Tibial artery (tissue), 4 donors: ENCODE results near the gene NEB.
A peak's percentile ranks its signal among the peaks of the same experiment; 100 is the strongest.

Experiments used
- DNase-seq, 2 donors: peaks; one replicate each; pipeline ENCODE4 v3.0.0-alpha.2; 2019
- H3K27ac ChIP-seq, 2 donors: fragments of 200-600 bp; sonication (generic) in 1 of 2; 1 replicate in 1 of 2; 2 replicates in 1 of 2; pipeline ENCODE4 v1.5.1; 2018 to 2019; ENCODE audit warnings: mild to moderate bottlenecking in 1 of 2
- H3K27me3 ChIP-seq, 2 donors: fragments of 200-600 bp; sonication (generic) in 1 of 2; one replicate each; pipeline versions ENCODE4 v1.5.1 to v1.6.0; 2016 to 2019
- H3K36me3 ChIP-seq, 3 donors: fragments of 200-600 bp; sonication (generic) in 2 of 3; one replicate each; pipeline ENCODE4 v1.5.1; 2016 to 2019; ENCODE audit warnings: mild to moderate bottlenecking in 2 of 3
- H3K4me1 ChIP-seq, 4 donors: fragments of 200-600 bp; sonication (generic) in 2 of 4; 1 replicate in 3 of 4; 2 replicates in 1 of 4; pipeline ENCODE4 v1.5.1; 2016 to 2019
- H3K4me3 ChIP-seq, 2 donors: fragments of 200-600 bp; sonication (generic) in 1 of 2; 1 replicate in 1 of 2; 2 replicates in 1 of 2; pipeline ENCODE4 v1.5.1; 2018 to 2019; ENCODE audit warnings: mild to moderate bottlenecking in 2 of 2
- H3K9me3 ChIP-seq, 3 donors: fragments of 200-600 bp; sonication (generic) in 1 of 3; one replicate each; pipeline ENCODE4 v1.5.1; 2016 to 2019
- CTCF ChIP-seq, 2 experiments: fragments of 200-600 bp in 1 of 2; fragments of 450-650 bp in 1 of 2; IDR thresholded peaks; one replicate each; pipeline ENCODE4 v1.5.1; 2017 to 2019; ENCODE audit warnings: antibody characterized with exemption in 2 of 2, mild to moderate bottlenecking in 1 of 2, moderate library complexity in 1 of 2
- intact Hi-C: fragments of 100-400 bp; cut with DNase I; formaldehyde crosslinking; loops from one replicate; pipeline ENCODE4 v1.15.0; 2023; ENCODE audit warnings: low total_unique reads

The NEB gene

GRCh38 chr2:151780938-151781337 is 46.7 kb upstream of the NEB start:
- H3K4me1 ChIP-seq: no peaks in the 10 kb centered on the region
- intact Hi-C loops: no loop called here
- TF ChIP-seq CTCF (IDR thresholded peaks at IDR 0.05): no peak
- DNase-seq: no peak
- H3K27me3 ChIP-seq: no peaks in the 10 kb centered on the region
- peaks cover 33 to 48% (median 45%) of the 10 kb centered on the region in 3 donors for H3K36me3 ChIP-seq
- H3K4me3 ChIP-seq: no peak overlapping the region
- H3K27ac ChIP-seq: no peak overlapping the region
- H3K9me3 ChIP-seq: peaks cover 0 to 4% (median 0%) of the 10 kb centered on the region in 3 donors

GRCh38 chr2:151777935-151778334 is 43.7 kb upstream of the NEB start:
- peaks cover 27 to 40% (median 35%) of the 10 kb centered on the region in 3 donors for H3K36me3 ChIP-seq
- no peak for DNase-seq
- intact Hi-C loops: no loop called here
- no peak for TF ChIP-seq CTCF (IDR thresholded peaks at IDR 0.05)
- no peaks in the 10 kb centered on the region for H3K27me3 ChIP-seq
- H3K4me1 ChIP-seq: peaks cover 0 to 10% (median 0%) of the 10 kb centered on the region in 4 donors
- no peak overlapping the region for H3K27ac ChIP-seq
- no peak overlapping the region for H3K4me3 ChIP-seq
- H3K9me3 ChIP-seq: peaks cover 0 to 4% (median 0%) of the 10 kb centered on the region in 3 donors

GRCh38 chr2:151777487-151777886 is 43.2 kb upstream of the NEB start:
- intact Hi-C loops: no loop called here

GRCh38 chr2:151776367-151776766 is 42.1 kb upstream of the NEB start:
- DNase-seq: no peak
- H3K4me3 ChIP-seq: no peak overlapping the region
- H3K27ac ChIP-seq: no peak overlapping the region
- peaks cover 0 to 10% (median 0%) of the 10 kb centered on the region in 4 donors for H3K4me1 ChIP-seq
- intact Hi-C loops: no loop called here
- peaks cover 0 to 4% (median 0%) of the 10 kb centered on the region in 3 donors for H3K9me3 ChIP-seq
- peaks cover 19 to 40% (median 29%) of the 10 kb centered on the region in 3 donors for H3K36me3 ChIP-seq
- no peaks in the 10 kb centered on the region for H3K27me3 ChIP-seq
- TF ChIP-seq CTCF (IDR thresholded peaks at IDR 0.05): no peak

More at GRCh38 chr2:151777487-151777886, 43.2 kb upstream of the NEB start:
- peaks cover 0 to 4% (median 0%) of the 10 kb centered on the region in 3 donors for H3K9me3 ChIP-seq
- TF ChIP-seq CTCF (IDR thresholded peaks at IDR 0.05): no peak
- DNase-seq: no peak
- peaks cover 0 to 10% (median 0%) of the 10 kb centered on the region in 4 donors for H3K4me1 ChIP-seq
- H3K27ac ChIP-seq: no peak overlapping the region
- H3K27me3 ChIP-seq: no peaks in the 10 kb centered on the region
- H3K4me3 ChIP-seq: no peak overlapping the region
- H3K36me3 ChIP-seq: peaks cover 27 to 40% (median 35%) of the 10 kb centered on the region in 3 donors

- intact Hi-C loops: no loop called here
- TF ChIP-seq CTCF (IDR thresholded peaks at IDR 0.05): no peak
- Histone ChIP-seq H3K4me1 (peaks cover 0 to 10% (median 0%) of the 10 kb centered on the region in 4 donors), H3K27me3 (no peaks in the 10 kb centered on the region), H3K4me3 (no peak overlapping the region), H3K36me3 (peaks cover 12 to 34% (median 27%) of the 10 kb centered on the region in 3 donors), H3K27ac (peak overlapping the region; percentile 52 to 66), H3K9me3 (peaks cover 0 to 4% (median 0%) of the 10 kb centered on the region in 3 donors)
- DNase-seq: no peak
Measured at GRCh38 chr2:151775057-151775740, 40.9 kb upstream of the NEB start.
